ENCODE measurements around the gene GDF7. TPM values are rescaled to one million over a fixed set of nuclear protein-coding genes. Genes with fewer than 3 reads are reported as not detected.

Gene GDF7
- total RNA-seq, 1 experiment from 2014 or later: 0.04 TPM

DNA sequence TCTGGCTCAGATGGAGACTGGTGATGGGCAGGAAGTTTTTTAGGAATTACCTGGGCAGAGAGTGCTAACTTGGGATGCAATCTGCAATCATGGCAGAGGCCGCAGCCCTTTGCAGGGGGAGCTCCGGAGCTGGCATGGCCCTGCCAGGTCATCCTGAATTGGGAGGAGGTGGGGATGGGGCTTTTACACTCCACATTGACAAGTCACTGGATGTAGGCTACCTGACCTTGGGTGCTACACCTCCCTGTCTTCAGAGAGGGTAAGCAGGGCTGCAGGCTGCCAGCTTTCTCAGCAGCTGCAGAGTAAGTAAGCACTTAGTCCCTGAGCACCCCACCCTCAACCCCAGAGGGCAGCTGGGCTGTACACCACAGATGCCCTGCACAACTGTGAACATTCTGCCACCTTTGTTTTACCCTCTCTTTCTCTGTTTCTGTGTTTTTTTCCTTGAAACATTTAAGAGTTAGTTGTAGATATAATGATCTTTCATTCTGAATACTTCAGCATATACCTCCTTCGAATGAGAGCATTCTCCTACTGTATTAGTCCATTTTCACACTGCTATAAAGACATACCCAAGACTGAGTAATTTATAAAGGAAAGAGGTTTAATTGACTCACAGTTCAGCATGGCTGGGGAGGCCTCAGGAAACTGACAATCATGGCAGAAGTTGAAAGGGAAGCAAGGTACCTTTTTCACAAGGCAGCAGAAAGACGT is 9.3 kb upstream of the GDF7 start:
- DNase-seq: no peak
- Histone ChIP-seq H3K14ac (ENCODE audit: insufficient read depth, low read length) (no peak overlapping the region), H3K27ac (ENCODE audit: insufficient read length, low read depth, low read length) (no peak overlapping the region), H4K20me1 (ENCODE audit: control insufficient read depth, insufficient read depth, insufficient read length) (no peaks in the 10 kb centered on the region), H3K9ac (ENCODE audit: extremely low read depth, insufficient read length, low read length) (no peak overlapping the region), H2BK15ac (ENCODE audit: low read depth, low read length) (no peak overlapping the region), H3K4me2 (ENCODE audit: insufficient read depth, insufficient read length, low read length) (no peak overlapping the region), H3K23ac (ENCODE audit: insufficient read length, low read depth, low read length) (no peak overlapping the region), H3K23me2 (ENCODE audit: insufficient read length, low read depth, low read length, poor library complexity, severe bottlenecking) (no peaks in the 10 kb centered on the region), H3T11ph (ENCODE audit: low read length) (no peak overlapping the region), H4K91ac (ENCODE audit: insufficient read length, low read depth, low read length) (no peak overlapping the region), H4K8ac (replicated peaks; ENCODE audit: insufficient read length, low read depth, low read length) (no peak overlapping the region), H3K18ac (ENCODE audit: insufficient read length, low read depth, low read length) (no peak overlapping the region), H2AFZ (ENCODE audit: low read length) (no peak overlapping the region), H3K4me1 (ENCODE audit: insufficient read depth, low read length) (no peaks in the 10 kb centered on the region), H3K79me2 (ENCODE audit: insufficient read depth, low read length) (no peaks in the 10 kb centered on the region), H2BK5ac (ENCODE audit: insufficient read length, low read length) (no peak overlapping the region), H3K79me1 (ENCODE audit: insufficient read depth, low read depth, low read length, poor library complexity, severe bottlenecking) (no peaks in the 10 kb centered on the region), H2BK20ac (ENCODE audit: low read depth, low read length, poor library complexity, severe bottlenecking) (no peak overlapping the region), H4K5ac (ENCODE audit: insufficient read length, low read depth, low read length) (no peak overlapping the region), H2AK5ac (ENCODE audit: insufficient read length, low read length) (no peak overlapping the region), H2BK120ac (ENCODE audit: low read depth, low read length, poor library complexity, severe bottlenecking) (no peak overlapping the region), H3K4ac (ENCODE audit: low read depth, low read length) (no peak overlapping the region), H3K27me3 (ENCODE audit: insufficient read depth, low read length) (peaks cover 7% of the 10 kb centered on the region; the same call in 1 of the 2 replicates), H2BK12ac (ENCODE audit: insufficient read length, low read depth, low read length) (no peak overlapping the region), H3K9me3 (ENCODE audit: control insufficient read depth, low read depth, low read length) (no peaks in the 10 kb centered on the region), H3K56ac (ENCODE audit: insufficient read length, low read depth, low read length) (no peak overlapping the region)
- Mint-ChIP-seq H3K36me3 (ENCODE audit: insufficient read depth in 1 of 3, low read depth in 3 of 3) (no peaks in the 10 kb centered on the region; a peak in 1 of 7 replicates), H3K27me3 (ENCODE audit: low read depth) (peaks cover 63% of the 10 kb centered on the region), H3K27ac (no peak overlapping the region), H3K4me3 (no peak overlapping the region), H3K4me1 (peaks cover 5 to 20% of the 10 kb centered on the region in 2 experiments), H3K9me3 (no peaks in the 10 kb centered on the region)
- TF ChIP-seq, protein P1, sequence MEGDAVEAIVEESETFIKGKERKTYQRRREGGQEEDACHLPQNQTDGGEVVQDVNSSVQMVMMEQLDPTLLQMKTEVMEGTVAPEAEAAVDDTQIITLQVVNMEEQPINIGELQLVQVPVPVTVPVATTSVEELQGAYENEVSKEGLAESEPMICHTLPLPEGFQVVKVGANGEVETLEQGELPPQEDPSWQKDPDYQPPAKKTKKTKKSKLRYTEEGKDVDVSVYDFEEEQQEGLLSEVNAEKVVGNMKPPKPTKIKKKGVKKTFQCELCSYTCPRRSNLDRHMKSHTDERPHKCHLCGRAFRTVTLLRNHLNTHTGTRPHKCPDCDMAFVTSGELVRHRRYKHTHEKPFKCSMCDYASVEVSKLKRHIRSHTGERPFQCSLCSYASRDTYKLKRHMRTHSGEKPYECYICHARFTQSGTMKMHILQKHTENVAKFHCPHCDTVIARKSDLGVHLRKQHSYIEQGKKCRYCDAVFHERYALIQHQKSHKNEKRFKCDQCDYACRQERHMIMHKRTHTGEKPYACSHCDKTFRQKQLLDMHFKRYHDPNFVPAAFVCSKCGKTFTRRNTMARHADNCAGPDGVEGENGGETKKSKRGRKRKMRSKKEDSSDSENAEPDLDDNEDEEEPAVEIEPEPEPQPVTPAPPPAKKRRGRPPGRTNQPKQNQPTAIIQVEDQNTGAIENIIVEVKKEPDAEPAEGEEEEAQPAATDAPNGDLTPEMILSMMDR (conservative IDR thresholded peaks at IDR 0.05): no peak
- no CpG with 5 or more reads among the region's 4 CpGs for WGBS (ENCODE audit: extremely low coverage, insufficient read length, low lambda C conversion rate)

Data from H9 (cell line).